NAMALWA (cell line): ENCODE data around the gene NR6A1.

ENCODE experiments used
- DNase-seq: peaks from one replicate; pipeline ENCODE4 v3.0.0-alpha.2; 2015; ENCODE audit warnings: low spot score

The NR6A1 gene

GRCh38 chr9:124795881-124796431, 24.8 kb upstream of the NR6A1 start:
- DNase-seq: no peak

GRCh38 chr9:124794902-124795491, 23.9 kb upstream of the NR6A1 start:
- DNase-seq: no peak

GRCh38 chr9:124793015-124793541, 22.0 kb upstream of the NR6A1 start:
- DNase-seq: no peak

- no peak for DNase-seq
Observed at GRCh38 chr9:124792257-124793014, 21.3 kb upstream of the NR6A1 start.

GRCh38 chr9:124790801-124791505, 19.8 kb upstream of the NR6A1 start:
- DNase-seq: no peak

GRCh38 chr9:124790301-124790700, 19.2 kb upstream of the NR6A1 start:
- no peak for DNase-seq

GRCh38 chr9:124789531-124789930, 18.4 kb upstream of the NR6A1 start:
- no peak for DNase-seq

- no peak for DNase-seq
Observed at GRCh38 chr9:124788542-124789217, 17.6 kb upstream of the NR6A1 start.

- DNase-seq: no peak
Observed at GRCh38 chr9:124786881-124787573, 15.9 kb upstream of the NR6A1 start.

- DNase-seq: no peak
Observed at GRCh38 chr9:124784509-124784908, 13.4 kb upstream of the NR6A1 start.

GRCh38 chr9:124783830-124784229, 12.7 kb upstream of the NR6A1 start:
- DNase-seq: no peak

- DNase-seq: no peak
Observed at GRCh38 chr9:124782661-124783574, 11.8 kb upstream of the NR6A1 start.

- no peak for DNase-seq
Observed at GRCh38 chr9:124781967-124782660, 11.0 kb upstream of the NR6A1 start.

GRCh38 chr9:124780757-124781151, 9.6 kb upstream of the NR6A1 start:
- no peak for DNase-seq

- DNase-seq: no peak
Observed at GRCh38 chr9:124780060-124780756, 9.1 kb upstream of the NR6A1 start.

GRCh38 chr9:124779368-124780059, 8.4 kb upstream of the NR6A1 start:
- no peak for DNase-seq

GRCh38 chr9:124778575-124779367, 7.7 kb upstream of the NR6A1 start:
- no peak for DNase-seq
